Measurements from ENCODE around the gene SURF1.
"Not testable (repeated sequence)": the region's sequence is repeated elsewhere in the genome, so short reads cannot be mapped to it uniquely, and the experiment has no call there.

The SURF1 gene

GRCh38 chr9:133400292-133400691 is 44.0 kb upstream of the SURF1 start:
- no peak for DNase-seq (ENCODE audit: low read depth)
- no peak for TF ChIP-seq CTCF (conservative IDR thresholded peaks at IDR 0.05; ENCODE audit: control insufficient read depth, insufficient read depth, low read depth, low read length)
- H3K4me3 ChIP-seq (ENCODE audit: control insufficient read depth, low read depth, low read length): no peak overlapping the region

- no peak overlapping the region for H3K4me3 ChIP-seq (ENCODE audit: control insufficient read depth, low read depth, low read length)
- DNase-seq (ENCODE audit: low read depth): no peak
- TF ChIP-seq CTCF (conservative IDR thresholded peaks at IDR 0.05; ENCODE audit: control insufficient read depth, insufficient read depth, low read depth, low read length): no peak
Measured at GRCh38 chr9:133397895-133398294, 41.6 kb upstream of the SURF1 start.

- H3K4me3 ChIP-seq (ENCODE audit: control insufficient read depth, low read depth, low read length): no peak overlapping the region
- no peak for TF ChIP-seq CTCF (conservative IDR thresholded peaks at IDR 0.05; ENCODE audit: control insufficient read depth, insufficient read depth, low read depth, low read length)
- no peak for DNase-seq (ENCODE audit: low read depth)
Measured at GRCh38 chr9:133397370-133397769, 41.1 kb upstream of the SURF1 start.

- peak; percentile 28 for DNase-seq (ENCODE audit: low read depth)
- no peak overlapping the region for H3K4me3 ChIP-seq (ENCODE audit: control insufficient read depth, low read depth, low read length)
- TF ChIP-seq CTCF (conservative IDR thresholded peaks at IDR 0.05; ENCODE audit: control insufficient read depth, insufficient read depth, low read depth, low read length): peak; percentile 33
Measured at GRCh38 chr9:133396952-133397351, 40.7 kb upstream of the SURF1 start.

GRCh38 chr9:133394687-133395271 is 38.5 kb upstream of the SURF1 start:
- no peak for TF ChIP-seq CTCF (conservative IDR thresholded peaks at IDR 0.05; ENCODE audit: control insufficient read depth, insufficient read depth, low read depth, low read length)
- no peak overlapping the region for H3K4me3 ChIP-seq (ENCODE audit: control insufficient read depth, low read depth, low read length)
- no peak for DNase-seq (ENCODE audit: low read depth)

GRCh38 chr9:133393399-133393798 is 37.1 kb upstream of the SURF1 start:
- TF ChIP-seq CTCF (conservative IDR thresholded peaks at IDR 0.05; ENCODE audit: control insufficient read depth, insufficient read depth, low read depth, low read length): no peak

GRCh38 chr9:133392308-133392707 is 36.0 kb upstream of the SURF1 start:
- DNase-seq (ENCODE audit: low read depth); H3K4me3 ChIP-seq (ENCODE audit: control insufficient read depth, low read depth, low read length): not testable (repeated sequence)

More at GRCh38 chr9:133393399-133393798, 37.1 kb upstream of the SURF1 start:
- no peak overlapping the region for H3K4me3 ChIP-seq (ENCODE audit: control insufficient read depth, low read depth, low read length)
- DNase-seq (ENCODE audit: low read depth): no peak

GRCh38 chr9:133391449-133391848 is 35.2 kb upstream of the SURF1 start:
- not testable (repeated sequence) for H3K4me3 ChIP-seq (ENCODE audit: control insufficient read depth, low read depth, low read length); DNase-seq (ENCODE audit: low read depth)
